Stimulated activated CD8-positive, alpha-beta memory T cell treated with anti-CD3 and anti-CD28 coated beads, Interleukin-12 subunit alpha, Interleukin-12 subunit beta, amount 100 ng/mL, for 4 hours (primary cell): Measurements from ENCODE around the gene SLC2A1.
"Not testable (repeated sequence)": the region's sequence is repeated elsewhere in the genome, so short reads cannot be mapped to it uniquely, and the experiment has no call there.

Source experiments
- DNase-seq: peaks from one replicate; pipeline ENCODE4 v3.0.0-alpha.2; 2020; ENCODE audit warnings: low read depth

The SLC2A1 gene

DNA sequence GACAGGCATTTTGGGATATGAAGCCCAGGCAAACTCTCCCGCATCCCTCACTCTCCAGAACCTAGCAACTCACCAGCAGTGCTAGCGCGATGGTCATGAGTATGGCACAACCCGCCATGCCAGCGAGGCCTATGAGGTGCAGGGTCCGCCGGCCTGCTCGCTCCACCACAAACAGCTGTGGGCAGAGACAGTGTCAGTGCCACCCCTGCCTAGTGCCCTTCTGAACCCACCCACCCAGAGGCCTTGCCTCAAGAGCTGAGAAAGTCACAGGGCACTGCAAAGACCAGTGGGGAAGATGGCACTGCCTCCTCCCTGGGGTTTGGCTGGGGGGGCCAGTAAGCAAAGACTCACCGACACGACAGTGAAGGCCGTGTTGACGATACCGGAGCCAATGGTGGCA lies 29.8 kb downstream of the SLC2A1 start:
- DNase-seq, result no peak

GRCh38 chr1:42927920-42928505 lies 30.7 kb downstream of the SLC2A1 start:
- no peak for DNase-seq

GRCh38 chr1:42927274-42927841 lies 31.3 kb downstream of the SLC2A1 start:
- no peak for DNase-seq

DNA sequence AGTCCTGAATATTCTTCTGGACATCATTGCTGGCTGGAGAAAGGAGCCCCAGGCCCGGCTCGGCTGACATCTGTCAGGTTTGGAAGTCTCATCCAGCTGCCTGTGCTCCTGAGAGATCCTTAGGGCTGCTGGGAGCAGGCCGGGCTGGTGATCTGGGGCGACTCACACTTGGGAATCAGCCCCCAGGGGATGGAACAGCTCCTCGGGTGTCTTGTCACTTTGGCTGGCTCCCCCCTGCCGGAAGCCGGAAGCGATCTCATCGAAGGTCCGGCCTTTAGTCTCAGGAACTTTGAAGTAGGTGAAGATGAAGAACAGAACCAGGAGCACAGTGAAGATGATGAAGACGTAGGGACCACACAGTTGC lies 31.8 kb downstream of the SLC2A1 start:
- no peak for DNase-seq

DNA sequence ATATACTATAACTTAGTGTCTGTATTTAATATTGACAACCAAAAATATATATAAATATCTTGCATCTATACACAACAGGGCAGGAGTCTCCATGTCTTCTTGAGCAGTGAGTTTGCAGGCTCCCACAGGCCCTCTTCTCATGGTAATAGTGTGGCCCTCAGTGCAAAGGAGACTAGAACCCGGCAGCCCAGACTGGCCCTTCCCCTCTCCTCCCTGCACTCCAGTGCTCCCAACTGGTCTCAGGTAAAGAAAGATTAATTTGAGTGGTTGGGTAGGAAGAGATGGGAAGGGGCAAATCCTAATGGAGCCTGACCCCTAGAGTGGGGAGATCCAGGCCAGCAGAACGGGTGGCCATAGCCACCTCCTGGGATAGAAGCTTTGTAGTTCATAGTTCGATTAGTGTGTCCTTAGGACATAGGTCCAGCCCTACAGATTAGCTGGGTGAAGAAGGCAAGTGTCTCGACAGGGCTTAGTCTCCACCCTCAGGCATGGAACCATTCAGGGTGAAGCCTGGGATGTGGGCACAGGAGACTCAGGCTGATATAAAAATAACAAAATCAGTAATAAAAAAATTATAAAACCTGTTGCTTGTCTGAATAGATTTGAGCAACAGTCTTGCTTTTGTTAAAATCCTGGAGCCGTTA lies 32.3 kb downstream of the SLC2A1 start:
- no peak for DNase-seq

- DNase-seq, result no peak
Observed at GRCh38 chr1:42924851-42925760, 33.6 kb downstream of the SLC2A1 start.

DNA sequence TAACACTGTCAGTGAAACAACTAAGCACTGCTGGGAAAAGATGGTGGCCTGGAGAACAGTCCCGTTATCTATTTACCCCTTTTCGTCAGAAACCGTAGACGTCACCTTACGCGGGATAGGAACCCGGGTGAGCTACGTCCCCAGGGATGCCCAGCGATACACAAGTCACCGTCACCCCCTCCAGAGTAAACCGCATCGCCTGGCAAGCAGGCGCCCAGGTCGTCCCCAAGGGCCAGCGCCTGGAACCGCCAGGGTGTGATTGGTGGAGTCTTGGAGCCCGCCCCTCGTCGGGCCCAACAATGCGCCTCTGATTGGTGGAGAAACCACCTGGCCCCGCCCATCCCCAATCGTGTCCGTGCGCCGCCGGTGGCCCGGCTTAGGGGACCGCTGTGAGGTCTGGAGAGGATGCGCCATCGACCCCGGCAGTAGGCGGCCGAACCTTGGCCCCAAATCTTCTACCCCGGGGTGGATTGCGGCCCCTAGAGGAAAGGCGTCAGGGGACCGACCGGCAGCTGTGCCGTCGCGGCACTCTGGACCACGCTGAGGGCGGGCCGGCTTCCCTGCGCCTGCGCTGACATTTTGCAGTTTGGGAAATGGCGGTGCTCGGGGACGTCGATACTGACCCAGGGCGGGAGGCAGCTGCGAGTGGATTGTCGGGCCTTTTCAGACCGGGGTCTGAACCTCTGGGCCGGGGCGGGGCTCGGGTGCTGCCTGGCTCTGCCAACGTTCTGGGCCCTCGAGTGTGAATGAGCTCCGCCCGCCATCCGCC lies 34.4 kb downstream of the SLC2A1 start:
- DNase-seq, result peak; percentile 83

GRCh38 chr1:42923367-42924081 lies 35.1 kb downstream of the SLC2A1 start:
- no peak for DNase-seq

DNA sequence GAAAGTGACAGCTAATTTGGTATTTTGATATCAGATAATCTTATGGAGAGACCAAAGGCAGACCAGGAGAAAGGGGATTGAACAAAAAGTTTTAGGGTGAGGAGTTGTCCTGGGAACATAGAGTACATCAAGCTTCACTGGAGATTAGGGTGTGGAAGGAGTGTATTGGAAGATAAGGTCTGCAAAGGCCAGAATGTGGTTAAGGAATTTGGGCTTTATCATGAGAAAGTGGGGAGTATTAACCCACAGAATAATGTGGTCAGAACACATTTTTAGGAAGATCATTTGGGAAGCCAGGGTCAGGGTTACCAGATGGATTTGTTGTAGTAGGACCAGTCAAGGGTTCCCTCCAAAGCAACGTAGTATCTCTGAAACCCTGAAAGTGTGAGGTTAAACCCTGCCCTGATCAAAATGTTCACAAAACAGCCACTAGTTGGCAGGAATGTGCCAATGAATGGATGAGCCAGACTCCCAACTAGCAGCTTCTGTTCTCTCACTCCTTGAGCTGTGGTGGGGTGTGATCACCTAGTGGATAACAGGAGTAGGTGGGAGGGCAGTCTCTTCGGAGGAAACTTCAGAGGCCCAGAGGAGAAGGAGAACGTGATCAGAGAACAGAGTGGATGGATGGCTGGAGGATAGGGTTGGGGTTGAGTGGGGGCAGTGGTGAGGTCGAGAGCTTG lies 35.8 kb downstream of the SLC2A1 start:
- DNase-seq, result no peak

- DNase-seq, result no peak
Observed at GRCh38 chr1:42921769-42922168, 36.9 kb downstream of the SLC2A1 start.

DNA sequence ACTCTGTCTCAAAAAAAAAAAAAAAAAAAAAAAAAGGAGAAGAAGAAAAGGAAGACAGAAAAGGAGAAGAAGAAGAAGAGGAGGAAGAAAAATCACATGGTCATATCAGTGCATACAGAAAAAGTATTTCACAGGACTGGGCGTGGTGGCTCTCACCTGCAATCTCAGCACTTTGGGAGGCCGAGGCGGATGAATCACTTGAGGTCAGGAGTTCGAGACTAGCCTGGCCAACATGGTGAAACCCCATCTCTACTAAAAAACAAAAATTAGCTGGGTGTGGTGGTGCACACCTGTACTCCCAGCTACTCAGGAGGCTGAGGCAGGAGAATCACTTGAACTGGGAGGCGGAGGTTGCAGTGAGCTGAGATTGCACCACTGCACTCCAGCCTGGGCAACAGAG lies 39.0 kb downstream of the SLC2A1 start:
- not testable (repeated sequence) for DNase-seq

- no peak for DNase-seq
Observed at GRCh38 chr1:42917241-42917495, 41.5 kb downstream of the SLC2A1 start.

DNA sequence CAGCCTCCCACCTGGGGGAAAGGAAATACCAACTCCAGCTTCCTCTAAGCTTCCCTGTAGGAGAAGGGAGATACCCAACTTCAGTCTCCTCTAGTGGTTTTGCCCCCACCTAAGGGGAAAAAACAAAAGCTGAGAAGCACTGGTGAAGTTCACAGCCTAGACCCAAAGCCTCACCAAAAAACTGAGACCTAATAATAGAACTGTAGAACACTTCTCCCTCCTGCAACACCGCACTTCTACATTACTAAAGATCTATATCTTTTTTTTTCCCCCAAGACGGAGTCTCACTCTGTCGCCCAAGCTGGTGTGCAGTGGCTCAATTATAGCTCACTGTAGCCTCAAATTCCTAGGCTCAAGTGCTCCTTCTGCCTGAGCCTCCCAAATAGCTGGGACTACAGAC lies 43.2 kb downstream of the SLC2A1 start:
- DNase-seq, result no peak

GRCh38 chr1:42914092-42914627 lies 44.5 kb downstream of the SLC2A1 start:
- no peak for DNase-seq

DNA sequence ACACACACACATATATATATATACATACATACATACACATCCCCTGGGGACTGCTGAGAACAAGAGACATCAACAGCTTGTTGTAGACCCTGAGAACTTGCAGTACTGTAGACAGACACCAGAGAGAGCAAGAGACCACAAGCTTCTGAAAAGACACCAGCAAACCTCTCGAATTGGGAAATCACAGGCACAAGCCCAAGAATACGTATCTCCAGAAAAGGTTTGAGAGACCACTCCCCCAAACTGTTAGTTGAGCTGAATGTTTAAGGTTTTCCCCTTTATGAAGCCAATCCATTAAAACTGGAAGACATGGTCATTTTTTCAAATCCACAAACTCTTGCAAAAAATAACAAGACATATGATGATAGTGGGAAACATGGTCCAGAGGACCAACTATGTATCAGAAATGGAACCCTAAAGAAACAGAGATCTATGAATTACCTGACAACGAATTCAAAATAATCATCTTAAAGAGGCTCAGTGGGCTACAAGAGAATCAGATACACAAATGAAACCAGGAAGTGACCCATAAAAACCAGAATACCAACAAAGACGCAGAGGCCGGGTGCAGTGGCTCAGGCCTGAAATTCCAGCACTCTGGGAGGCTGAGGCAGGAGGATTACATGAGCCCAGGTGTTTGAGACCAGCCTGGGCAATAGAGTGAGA lies 45.1 kb downstream of the SLC2A1 start:
- no peak for DNase-seq

DNA sequence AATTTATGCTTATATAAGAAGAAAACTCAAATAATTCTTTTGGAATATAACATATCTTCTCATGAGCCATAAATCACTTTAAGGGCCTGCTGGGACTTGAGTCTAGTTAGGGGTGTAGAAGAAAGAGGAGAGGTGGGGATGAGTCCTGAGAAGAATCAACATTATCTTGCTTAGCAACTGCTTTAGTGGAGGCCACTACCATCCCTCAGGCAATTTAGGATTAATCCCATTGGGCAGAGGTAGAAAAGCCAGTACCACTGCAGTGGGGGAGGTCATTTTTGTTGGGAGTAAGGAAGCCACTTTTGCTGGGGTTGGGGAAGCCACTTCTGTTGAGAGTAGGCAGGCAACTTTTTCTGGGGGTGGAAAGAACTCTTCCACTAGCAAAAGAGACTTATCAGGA lies 47.7 kb downstream of the SLC2A1 start:
- DNase-seq, result no peak

DNA sequence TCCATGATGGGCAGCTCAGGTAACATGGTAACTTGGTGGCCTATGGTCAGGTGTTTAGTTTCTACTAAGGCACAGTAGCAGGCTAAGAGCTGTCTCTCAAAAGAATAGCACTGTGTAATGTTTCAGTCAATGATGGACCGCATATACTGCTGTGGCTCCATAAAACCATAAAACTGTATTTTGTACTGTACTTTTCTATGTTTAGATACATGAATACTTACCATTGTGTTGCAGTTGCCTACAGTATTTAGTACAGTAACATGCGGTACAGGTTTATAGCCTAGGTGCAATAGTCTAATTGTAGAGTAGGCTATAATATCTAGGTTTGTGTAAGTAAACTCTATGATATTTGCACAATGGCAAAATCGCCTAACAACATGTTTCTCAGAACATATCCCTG lies 50.6 kb downstream of the SLC2A1 start:
- DNase-seq, result no peak

- DNase-seq, result no peak
Observed at GRCh38 chr1:42904434-42904833, 54.2 kb downstream of the SLC2A1 start.

GRCh38 chr1:42899960-42900359 lies 58.7 kb downstream of the SLC2A1 start:
- not testable (repeated sequence) for DNase-seq

GRCh38 chr1:42891465-42892138 lies 67.1 kb downstream of the SLC2A1 start:
- DNase-seq, result no peak
